Renal cortical epithelial cell (primary cell): ENCODE results near the gene RABGGTA. TPM values are rescaled to one million over a fixed set of nuclear protein-coding genes. Genes with fewer than 3 reads are reported as not detected.
"Not testable (repeated sequence)": the region's sequence is repeated elsewhere in the genome, so short reads cannot be mapped to it uniquely, and the experiment has no call there.

Experiments used
- DNase-seq: peaks from one replicate; pipeline ENCODE4 v3.0.0-alpha.2; 2011; ENCODE audit warnings: low read depth
- total RNA-seq: library from RNA; depleted of rRNA; stranded (reverse); fragments of >200 nt; gene quantifications from 2 replicates; pipeline ENCODE4 v1.2.3, GENCODE V29; 2014

The RABGGTA gene
- total RNA-seq, 1 donor from 2014 or later = 25.2 TPM

DNA sequence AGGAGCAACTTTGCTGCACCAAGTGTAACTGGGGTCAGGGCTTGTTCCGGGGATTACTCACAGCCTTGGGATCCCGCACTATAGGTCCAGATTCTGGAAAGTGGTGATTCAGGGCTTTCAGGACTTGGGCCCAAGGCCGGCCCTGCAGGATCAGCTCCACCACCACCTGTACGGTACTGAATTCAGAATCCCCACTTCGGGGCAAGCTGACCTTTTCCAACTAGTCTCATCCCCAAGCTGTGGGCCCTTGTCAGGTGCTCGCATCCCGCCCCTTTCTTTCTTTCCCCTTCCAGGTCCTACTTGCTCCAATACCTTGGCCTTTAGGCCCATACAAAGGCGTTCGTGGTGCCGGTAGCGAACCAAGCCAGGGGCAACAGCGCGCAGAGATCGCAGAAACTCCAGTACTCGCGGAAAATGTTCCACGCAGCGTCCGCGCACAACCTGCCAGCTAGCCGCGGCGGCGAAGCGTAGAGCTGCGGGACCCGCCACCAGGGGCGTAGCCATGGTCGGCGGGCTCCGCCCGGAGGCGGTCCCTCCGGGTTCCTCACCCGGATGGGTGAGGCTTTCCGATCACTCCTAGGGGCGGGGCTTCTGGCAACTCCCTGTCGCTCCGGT, 29.5 kb downstream of the RABGGTA start:
- DNase-seq = peak; percentile 80

DNA sequence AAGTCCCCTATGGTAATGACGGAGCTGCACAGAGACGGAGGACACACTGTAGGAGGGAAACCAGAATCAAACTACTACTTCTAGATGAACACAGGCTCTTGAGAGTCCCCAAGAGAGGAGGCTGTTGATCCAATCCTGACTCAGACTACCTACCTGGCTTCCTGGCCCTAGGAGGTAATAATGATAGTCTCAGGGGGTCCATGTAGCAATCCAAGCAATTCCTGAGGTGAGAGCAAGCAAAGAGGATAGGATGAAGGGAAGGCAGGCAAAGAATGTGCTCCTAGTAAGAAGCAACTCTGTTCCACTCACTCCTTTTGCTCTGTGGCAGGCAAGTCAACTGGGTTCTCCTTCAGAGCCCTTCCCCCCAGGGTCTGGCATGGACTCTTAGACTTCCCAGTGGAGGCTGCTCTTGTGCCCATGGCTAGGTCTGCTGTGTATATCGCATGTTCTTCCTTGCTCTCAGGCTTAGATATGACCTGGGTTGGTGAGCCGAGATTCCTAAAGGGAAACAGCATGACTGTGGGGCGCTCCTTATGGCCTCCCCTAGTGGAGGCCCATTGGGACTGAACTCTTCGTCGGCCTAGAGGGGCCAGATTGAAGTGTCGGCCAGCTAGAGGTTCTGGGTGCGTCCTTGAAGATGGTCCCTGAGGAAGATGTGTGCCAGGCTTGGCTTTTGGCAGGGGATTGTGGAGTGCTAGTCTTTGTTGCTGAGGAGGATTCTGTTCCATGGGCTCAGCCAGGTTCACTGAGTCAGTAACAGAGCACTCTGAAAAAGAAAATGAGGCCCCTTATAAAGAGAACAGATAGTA, 31.1 kb downstream of the RABGGTA start:
- no peak for DNase-seq

DNA sequence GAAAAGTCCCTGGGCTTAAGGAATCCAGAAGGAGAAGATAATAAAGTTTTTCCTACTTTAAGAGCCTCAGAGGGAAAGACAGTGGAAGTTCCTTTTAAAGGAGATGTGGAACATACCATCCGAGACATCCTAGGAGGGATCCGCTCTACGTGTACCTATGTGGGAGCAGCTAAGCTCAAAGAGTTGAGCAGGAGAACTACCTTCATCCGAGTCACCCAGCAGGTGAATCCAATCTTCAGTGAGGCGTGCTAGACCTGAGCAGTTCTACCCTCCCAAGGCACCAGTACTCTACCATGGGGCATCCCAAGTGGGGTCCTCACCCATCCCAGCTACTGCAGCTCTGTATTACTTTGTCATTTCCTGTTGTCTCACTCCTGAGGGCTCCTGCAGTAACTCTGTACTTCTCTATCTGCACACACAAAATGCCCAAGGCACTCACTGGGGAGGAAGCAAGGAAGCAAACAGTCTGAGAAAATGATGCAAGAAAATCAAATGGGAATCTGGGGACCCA, 32.8 kb downstream of the RABGGTA start:
- no peak for DNase-seq

DNA sequence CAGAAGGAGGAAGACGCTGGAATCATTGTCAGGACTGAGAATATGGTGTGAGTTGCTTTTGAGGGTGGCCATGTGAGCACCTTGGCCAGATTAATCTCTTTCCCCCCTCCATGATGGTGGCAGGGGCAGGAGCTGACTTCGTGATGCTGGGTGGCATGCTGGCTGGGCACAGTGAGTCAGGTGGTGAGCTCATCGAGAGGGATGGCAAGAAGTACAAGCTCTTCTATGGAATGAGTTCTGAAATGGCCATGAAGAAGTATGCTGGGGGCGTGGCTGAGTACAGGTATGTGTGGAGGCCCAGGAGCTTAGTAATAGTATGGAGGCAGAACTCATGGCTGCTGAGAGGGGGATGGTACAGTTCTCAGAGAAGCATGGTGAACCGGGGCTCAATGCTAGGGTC, 33.3 kb downstream of the RABGGTA start:
- DNase-seq = peak; percentile 33

DNA sequence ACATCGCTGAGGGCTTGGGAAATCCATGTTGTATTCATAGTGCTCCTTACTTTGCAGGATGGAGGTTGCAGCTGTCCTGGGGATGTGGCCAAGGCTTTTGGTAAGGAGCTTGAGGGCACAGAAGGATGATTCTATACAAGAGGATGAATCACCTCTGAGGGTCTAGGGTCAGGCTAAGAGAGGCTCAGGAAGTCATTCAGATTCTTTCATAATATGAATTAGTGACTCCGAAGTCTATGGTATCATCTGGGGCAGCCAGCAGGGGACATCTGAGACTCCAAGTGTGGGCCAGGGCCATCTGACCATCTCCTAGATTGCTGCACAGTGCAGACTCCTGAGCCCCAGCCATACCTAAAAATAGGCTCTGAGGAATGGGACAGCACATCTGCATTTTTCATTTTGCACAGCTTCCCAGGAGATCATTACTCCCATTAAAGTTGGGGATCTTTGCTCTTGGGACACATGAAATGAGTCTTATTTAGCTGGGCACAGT, 33.9 kb downstream of the RABGGTA start:
- DNase-seq = no peak

- DNase-seq = no peak
These were observed 34.5 kb downstream of the RABGGTA start for GRCh38 chr14:24236689-24237462.

- DNase-seq = no peak
These were observed 35.4 kb downstream of the RABGGTA start for GRCh38 chr14:24235804-24236688.

DNA sequence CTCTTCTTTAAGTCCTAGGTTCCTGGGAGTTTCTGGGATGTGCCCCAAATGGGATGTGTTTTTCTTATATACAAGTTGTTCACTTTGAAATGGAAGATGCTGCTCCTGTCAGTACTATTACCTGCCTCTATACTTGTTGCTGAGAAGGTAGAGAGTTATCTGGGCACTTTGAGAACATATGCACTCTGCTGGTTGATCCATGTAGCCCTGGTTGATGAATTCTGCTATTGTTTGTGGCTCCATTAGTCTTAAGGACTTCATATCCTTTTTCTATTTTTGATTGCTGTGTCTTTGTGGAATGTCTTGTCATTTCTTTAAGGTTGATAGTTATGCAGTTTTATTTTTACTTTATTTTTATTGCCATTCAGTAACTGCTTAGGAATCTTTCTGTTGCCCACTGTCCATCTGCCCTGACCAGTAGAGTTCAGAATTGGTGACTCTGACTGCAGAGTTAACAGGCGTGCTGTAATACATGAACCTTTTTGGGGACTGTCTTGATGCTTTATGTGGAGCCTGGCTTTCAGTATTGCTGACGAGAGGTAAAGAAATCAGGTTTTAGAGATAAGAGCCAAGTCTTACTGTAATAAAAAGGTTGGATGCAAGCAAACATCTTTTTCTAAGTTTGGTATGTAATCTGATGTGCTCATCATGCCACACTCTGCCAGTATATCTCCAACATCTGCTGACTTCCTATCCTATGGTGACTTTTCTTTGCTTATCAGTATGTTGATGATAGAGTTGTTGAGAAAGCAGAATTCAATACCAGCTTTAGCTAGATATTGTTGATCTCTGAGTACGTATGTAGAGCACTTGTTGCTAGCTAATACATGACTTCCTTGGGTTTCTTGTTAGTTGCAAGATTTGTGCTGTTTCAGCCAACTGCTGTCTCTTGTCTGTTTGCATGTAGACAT, 37.0 kb downstream of the RABGGTA start:
- DNase-seq = no peak

DNA sequence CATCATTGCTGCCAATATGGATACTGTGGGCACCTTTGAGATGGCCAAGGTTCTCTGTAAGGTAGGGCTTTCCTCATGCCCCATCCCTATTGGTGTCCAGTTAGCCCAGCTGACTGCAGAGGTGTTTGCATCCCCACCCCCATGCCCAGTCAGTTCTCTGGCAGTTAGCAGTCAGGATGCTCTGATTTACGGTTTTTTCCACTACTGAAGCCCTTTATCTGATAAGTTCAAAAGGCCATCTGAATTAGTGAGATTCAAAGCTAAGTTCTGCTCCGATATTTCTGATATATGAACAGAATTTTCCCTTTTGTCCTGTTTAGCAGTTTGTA, 37.9 kb downstream of the RABGGTA start:
- no peak for DNase-seq

DNA sequence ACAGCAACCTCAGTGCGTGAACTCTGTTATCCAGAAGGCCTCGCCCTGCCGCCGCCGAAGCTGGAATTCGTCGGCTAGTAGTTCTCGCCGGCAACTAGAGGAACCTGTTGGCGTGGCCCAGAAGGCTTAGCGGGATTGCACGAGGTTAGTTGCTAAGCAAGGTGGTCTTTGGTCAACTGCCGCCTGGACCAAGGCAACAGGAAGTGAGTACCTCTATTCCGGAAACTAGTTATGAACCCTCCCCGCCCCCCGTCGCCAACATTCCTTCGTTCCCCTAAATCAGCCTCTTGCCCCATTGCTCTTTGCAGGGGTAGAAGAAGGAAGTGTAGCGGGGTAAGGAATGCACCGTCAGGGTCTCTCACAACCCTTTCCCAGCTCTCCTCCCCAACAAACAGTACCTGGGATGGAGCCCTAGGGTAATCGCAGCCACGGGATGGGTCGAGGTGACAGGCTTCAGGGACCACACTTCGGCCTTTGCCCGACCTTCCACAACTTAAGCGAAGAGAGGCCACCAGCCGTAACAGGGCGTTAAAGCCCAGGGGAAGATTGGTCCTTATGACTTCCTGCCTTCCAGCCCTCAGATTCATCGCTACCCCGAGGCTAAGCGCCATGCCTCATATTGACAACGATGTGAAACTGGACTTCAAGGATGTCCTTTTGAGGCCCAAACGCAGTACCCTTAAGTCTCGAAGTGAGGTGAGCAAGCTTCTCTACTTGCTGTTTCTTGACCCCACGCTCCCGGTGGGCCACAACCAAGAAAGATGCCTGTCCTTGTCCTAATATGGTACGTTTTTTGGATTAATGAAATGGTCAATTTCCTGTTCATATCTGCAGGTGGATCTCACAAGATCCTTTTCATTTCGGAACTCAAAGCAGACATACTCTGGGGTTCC, 38.5 kb downstream of the RABGGTA start, which contains the start of gene GMPR2:
GMPR2 (plus strand) TSS at position 285 of the 893 bp plus-strand sequence; CDS start at position 610, 325 bp downstream.
- no peak for DNase-seq

- DNase-seq = peak; percentile 84
These were observed 39.2 kb downstream of the RABGGTA start, which contains the start of gene NEDD8 for GRCh38 chr14:24232121-24232644. Gene NEDD8 (minus strand): TSS chr14:24232367. CDS start chr14:24232267, 100 bp downstream.

- no peak for DNase-seq
These were observed 39.9 kb downstream of the RABGGTA start for GRCh38 chr14:24231263-24232120.

- DNase-seq = no peak
These were observed 42.5 kb downstream of the RABGGTA start for GRCh38 chr14:24228902-24229301.

GRCh38 chr14:24226473-24226872, 44.9 kb downstream of the RABGGTA start:
- DNase-seq = no peak

GRCh38 chr14:24224618-24225071, 46.8 kb downstream of the RABGGTA start:
- peak; percentile 60 for DNase-seq

DNA sequence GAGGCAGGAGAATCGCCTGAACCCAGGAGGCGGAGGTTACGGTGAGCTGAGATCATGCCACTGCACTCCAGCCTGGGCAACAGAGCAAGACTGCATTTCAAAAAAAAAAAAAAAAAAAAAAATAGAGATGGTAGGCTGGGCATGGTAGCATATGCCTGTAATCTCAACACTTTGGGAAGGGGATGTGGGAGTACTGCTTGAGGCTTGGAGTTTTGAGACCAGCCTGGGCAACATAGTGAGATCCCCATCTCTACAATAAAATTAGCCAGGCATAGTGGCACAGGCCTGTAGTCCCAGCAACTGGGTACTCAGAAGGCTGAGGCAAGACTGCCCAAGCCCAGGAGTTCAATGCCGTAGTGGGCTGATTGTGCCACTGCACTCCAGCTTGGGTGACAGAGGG, 48.4 kb downstream of the RABGGTA start:
- not testable (repeated sequence) for DNase-seq

GRCh38 chr14:24219521-24219920, 51.9 kb downstream of the RABGGTA start:
- no peak for DNase-seq

DNA sequence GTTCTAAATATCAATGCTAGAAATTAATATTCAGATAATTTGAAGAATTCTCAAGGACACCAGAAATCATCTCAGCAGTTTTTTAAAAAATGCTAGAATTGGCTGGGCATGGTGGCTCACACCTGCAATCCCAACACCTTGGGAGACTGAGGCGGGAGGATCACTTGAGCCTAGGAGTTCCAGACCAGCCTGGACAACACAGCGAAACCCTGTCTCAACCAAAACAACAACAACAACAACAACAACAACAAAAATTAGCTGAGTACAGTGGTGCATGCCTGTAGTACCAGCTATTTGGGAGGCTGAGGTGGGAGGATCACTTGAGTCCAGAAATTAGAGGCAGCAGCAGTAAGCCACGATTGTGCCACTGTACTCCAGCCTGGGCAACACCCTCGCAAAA, 52.3 kb downstream of the RABGGTA start:
- no peak for DNase-seq
